HepG2 (cell line): ENCODE data around the gene CAPN12. TPM values are rescaled to one million over a fixed set of nuclear protein-coding genes. Genes with fewer than 3 reads are reported as not detected.
A peak's percentile ranks its signal among the peaks of the same experiment; 100 is the strongest.

Source experiments
- CEBPG ChIP-seq: IDR thresholded peaks from 2 replicates; pipeline ENCODE4 v1.6.1; 2016
- CSRNP1 ChIP-seq: sonication (generic); formaldehyde crosslinking; IDR thresholded peaks from 2 replicates; pipeline ENCODE4 v1.8.1; 2023; ENCODE audit warnings: mild to moderate bottlenecking, missing genetic modification reagents
- DRAP1 ChIP-seq: IDR thresholded peaks from 2 replicates; pipeline ENCODE4 v1.6.1; 2016; ENCODE audit warnings: missing genetic modification reagents, missing compliant biosample characterization
- EP300 ChIP-seq, 3 experiments: sonication (generic) in 1 of 3; formaldehyde crosslinking in 1 of 3; IDR thresholded peaks; 2 replicates each; pipeline versions ENCODE4 v1.5.1 to v1.6.1; 2011 to 2020; ENCODE audit warnings: low read depth in 2 of 3, low read length in 2 of 3, borderline replicate concordance in 1 of 3, improper control_type of control experiment in 1 of 3, mild to moderate bottlenecking in 1 of 3, missing genetic modification reagents in 1 of 3, moderate library complexity in 1 of 3
- FLYWCH1 ChIP-seq: sonication (generic); formaldehyde crosslinking; IDR thresholded peaks from 2 replicates; pipeline ENCODE4 v1.8.1; 2023; ENCODE audit warnings: mild to moderate bottlenecking, missing genetic modification reagents
- FOXP1 ChIP-seq, 2 experiments: fragments of 450-650 bp in 1 of 2; IDR thresholded peaks; 2 replicates each; pipeline ENCODE4 v1.6.1; 2017 to 2018; ENCODE audit warnings: antibody characterized with exemption in 1 of 2
- HNF4A ChIP-seq: sonication (generic); formaldehyde crosslinking; IDR thresholded peaks from 2 replicates; pipeline ENCODE4 v1.4.0; 2020; ENCODE audit warnings: missing genetic modification reagents
- HOXA3 ChIP-seq: sonication (generic); formaldehyde crosslinking; IDR thresholded peaks from 2 replicates; pipeline ENCODE4 v1.5.0; 2020; ENCODE audit warnings: missing genetic modification reagents
- MYPOP ChIP-seq: sonication (generic); formaldehyde crosslinking; IDR thresholded peaks from 2 replicates; pipeline ENCODE4 v1.8.1; 2023; ENCODE audit warnings: mild to moderate bottlenecking, moderate library complexity, missing genetic modification reagents
- NKX3-1 ChIP-seq: sonication (generic); formaldehyde crosslinking; IDR thresholded peaks from 2 replicates; pipeline ENCODE4 v1.5.0; 2020; ENCODE audit warnings: missing genetic modification reagents
- PATZ1 ChIP-seq: sonication (generic); formaldehyde crosslinking; IDR thresholded peaks from 2 replicates; pipeline ENCODE4 v1.4.0; 2020; ENCODE audit warnings: missing genetic modification reagents
- PPARG ChIP-seq: conservative IDR thresholded peaks from 2 replicates; pipeline ENCODE4 v1.6.1; 2016; ENCODE audit warnings: missing biosample characterization, missing genetic modification reagents
- RCOR2 ChIP-seq: IDR thresholded peaks from 2 replicates; pipeline ENCODE4 v1.6.1; 2016; ENCODE audit warnings: missing biosample characterization, missing genetic modification reagents
- SOX13 ChIP-seq, 3 experiments: fragments of 450-650 bp in 1 of 3; sonication (generic) in 1 of 3; formaldehyde crosslinking in 1 of 3; IDR thresholded peaks in 2 of 3; conservative IDR thresholded peaks in 1 of 3; 2 replicates each; pipeline versions ENCODE4 v1.5.0 to v1.6.1; 2016 to 2020; ENCODE audit warnings: antibody characterized with exemption in 1 of 3, mild to moderate bottlenecking in 1 of 3, missing compliant biosample characterization in 1 of 3, missing genetic modification reagents in 1 of 3, moderate library complexity in 1 of 3
- TBX2 ChIP-seq: sonication (generic); formaldehyde crosslinking; IDR thresholded peaks from 2 replicates; pipeline ENCODE4 v1.5.0; 2020; ENCODE audit warnings: missing genetic modification reagents, mild to moderate bottlenecking, borderline replicate concordance
- ZNF30 ChIP-seq: sonication (generic); formaldehyde crosslinking; IDR thresholded peaks from 2 replicates; pipeline ENCODE4 v1.5.0; 2020; ENCODE audit warnings: mild to moderate bottlenecking, missing genetic modification reagents
- ZNF496 ChIP-seq: sonication (generic); formaldehyde crosslinking; IDR thresholded peaks from 2 replicates; pipeline ENCODE4 v1.8.1; 2023; ENCODE audit warnings: mild to moderate bottlenecking, moderate library complexity, missing genetic modification reagents; ENCODE audit not compliant: insufficient replicate concordance
- ZNF564 ChIP-seq: sonication (generic); formaldehyde crosslinking; IDR thresholded peaks from 2 replicates; pipeline ENCODE4 v1.8.1; 2023; ENCODE audit warnings: mild to moderate bottlenecking, missing genetic modification reagents
- ZNF703 ChIP-seq: sonication (generic); formaldehyde crosslinking; IDR thresholded peaks from 2 replicates; pipeline ENCODE4 v1.5.1; 2020; ENCODE audit warnings: missing genetic modification reagents, mild to moderate bottlenecking, moderate library complexity, borderline replicate concordance
- ZNF724P ChIP-seq: sonication (generic); formaldehyde crosslinking; IDR thresholded peaks from 2 replicates; pipeline ENCODE4 v1.8.0; 2022; ENCODE audit warnings: missing genetic modification reagents, borderline replicate concordance
- ZNF746 ChIP-seq: sonication (generic); formaldehyde crosslinking; IDR thresholded peaks from 2 replicates; pipeline ENCODE4 v1.8.0; 2022; ENCODE audit warnings: mild to moderate bottlenecking, missing genetic modification reagents
- ZNF747 ChIP-seq: sonication (generic); formaldehyde crosslinking; IDR thresholded peaks from 2 replicates; pipeline ENCODE4 v1.8.1; 2023; ENCODE audit warnings: missing genetic modification reagents, mild to moderate bottlenecking, borderline replicate concordance
- ZNF776 ChIP-seq: sonication (generic); formaldehyde crosslinking; IDR thresholded peaks from 2 replicates; pipeline ENCODE4 v1.4.0; 2020; ENCODE audit warnings: mild to moderate bottlenecking, missing genetic modification reagents
- polyA plus RNA-seq, 8 experiments: library from polyadenylated mRNA; depleted of rRNA in 3 of 8; stranded (reverse) in 7 of 8; unstranded in 1 of 8; fragments of >200 nt; fragmentation: Illumina TruSeq in 4 of 8; extraction: Trizol in 4 of 8; gene quantifications; 2 replicates each; pipeline versions ENCODE4 v1.2.1 to v1.2.3, GENCODE V29; 2011 to 2016; ENCODE audit warnings: low read depth in 4 of 8, missing spikeins in 1 of 8, mixed read lengths in 1 of 8; ENCODE audit not compliant: insufficient read depth in 1 of 8
- total RNA-seq, 5 experiments: library from RNA; depleted of rRNA; stranded (reverse); fragments of >200 nt; fragmentation: Illumina TruSeq; extraction: Trizol; gene quantifications; 2 replicates each; pipeline ENCODE4 v1.2.3, GENCODE V29; 2016; ENCODE audit warnings: low read depth in 1 of 5

CAPN12 gene
- total and polyA plus RNA-seq, 2 of the 13 experiments (the other 11 are each of a cell fraction or from before 2014, with no cell fraction given) = 1.6 to 13.6 TPM

- TF ChIP-seq CSRNP1 (CRISPR knock-in tag) (0 out of 2 replicates have a peak, but pooled peaks have one; percentile 14), ZNF703 (CRISPR knock-in tag) (peak; percentile 80; the same call in 1 of the 2 replicates), EP300 (IDR thresholded peaks at IDR 0.05; ENCODE audit: low read depth in 2 of 2, low read length in 2 of 2) (peak in 1 of 2 experiments; percentile 73; a peak in 1 of 4 replicates), EP300 (CRISPR knock-in tag; IDR thresholded peaks at IDR 0.05; ENCODE audit: borderline replicate concordance) (0 out of 2 replicates have a peak, but pooled peaks have one; percentile 42), ZNF746 (peak; percentile 20; the same call in 1 of the 2 replicates), FOXP1 (IDR thresholded peaks at IDR 0.05) (no peak), FOXP1 (CRISPR knock-in tag; IDR thresholded peaks at IDR 0.05) (peak; percentile 24; the same call in 1 of the 2 replicates), TBX2 (CRISPR knock-in tag) (peak; percentile 81; the same call in 1 of the 2 replicates), ZNF30 (CRISPR knock-in tag) (0 out of 2 replicates have a peak, but pooled peaks have one; percentile 38), MYPOP (peak; percentile 74; the same call in 1 of the 2 replicates), HOXA3 (CRISPR knock-in tag) (peak; percentile 14; the same call in 1 of the 2 replicates), SOX13 (IDR thresholded peaks at IDR 0.05) (peak; percentile 69; the same call in 1 of the 2 replicates), SOX13 (CRISPR knock-in tag; conservative IDR thresholded peaks at IDR 0.05 in 1 of 2, IDR thresholded peaks at IDR 0.05 in 1 of 2) (peak in 1 of 2 experiments; percentile 92; a peak in 2 of 4 replicates), ZNF496 (CRISPR knock-in tag) (no peak), NKX3-1 (CRISPR knock-in tag) (peak; percentile 7; the same call in 1 of the 2 replicates), DRAP1 (CRISPR knock-in tag) (0 out of 2 replicates have a peak, but pooled peaks have one; percentile 4), CEBPG (CRISPR knock-in tag) (peak; percentile 50; the same call in 1 of the 2 replicates), RCOR2 (0 out of 2 replicates have a peak, but pooled peaks have one; percentile 14), HNF4A (CRISPR knock-in tag) (peak; percentile 41; the same call in 1 of the 2 replicates), ZNF776 (CRISPR knock-in tag) (peak; percentile 55; the same call in 1 of the 2 replicates), PPARG (0 out of 2 replicates have a peak, but pooled peaks have one; percentile 21), PATZ1 (peak; percentile 67), FLYWCH1 (CRISPR knock-in tag) (0 out of 2 replicates have a peak, but pooled peaks have one; percentile 73), ZNF747 (CRISPR knock-in tag) (no peak), ZNF724P (CRISPR knock-in tag) (0 out of 2 replicates have a peak, but pooled peaks have one; percentile 20), ZNF564 (CRISPR knock-in tag) (peak; percentile 32; the same call in 1 of the 2 replicates)
Observed at GRCh38 chr19:38700902-38701454, 43.3 kb downstream of the CAPN12 start (continued).
